Measurements from ENCODE around the gene ETS2.

DNA sequence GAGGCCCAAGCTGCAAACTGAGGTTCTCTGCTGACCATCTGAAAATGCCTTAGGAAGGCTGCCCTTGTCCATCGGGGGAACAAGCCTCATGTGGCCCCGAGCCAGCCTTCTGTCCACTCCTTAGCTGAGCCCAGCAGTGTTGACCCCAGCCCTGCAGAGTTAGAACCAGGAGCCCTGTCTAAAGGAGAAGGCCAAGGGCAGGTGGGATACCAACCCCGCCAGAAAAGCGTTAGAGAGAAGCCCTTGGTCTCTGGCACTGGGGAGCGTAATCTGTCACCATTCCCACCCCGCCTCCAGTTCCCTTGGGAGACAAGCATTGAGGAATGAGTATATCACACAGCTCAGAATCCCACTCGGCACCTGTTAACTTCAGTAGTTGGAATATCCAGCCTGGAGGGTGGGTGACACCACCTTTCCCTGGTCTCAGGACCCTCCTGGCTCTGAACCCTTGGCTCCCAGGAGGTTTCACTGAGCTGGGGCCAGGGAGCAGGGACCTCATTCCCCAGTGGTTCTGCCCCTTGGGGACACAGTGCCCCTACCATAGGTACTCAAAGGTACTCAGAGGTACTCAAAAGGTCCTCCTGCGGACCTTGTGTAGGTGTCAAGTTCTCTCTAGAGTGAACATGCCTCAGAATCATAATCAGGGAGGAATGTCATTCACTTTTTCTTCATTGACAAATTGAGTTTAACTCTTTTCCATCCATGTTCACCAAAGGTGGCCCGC lies 16.4 kb downstream of the ETS2 start:
- TF ChIP-seq, protein P1, sequence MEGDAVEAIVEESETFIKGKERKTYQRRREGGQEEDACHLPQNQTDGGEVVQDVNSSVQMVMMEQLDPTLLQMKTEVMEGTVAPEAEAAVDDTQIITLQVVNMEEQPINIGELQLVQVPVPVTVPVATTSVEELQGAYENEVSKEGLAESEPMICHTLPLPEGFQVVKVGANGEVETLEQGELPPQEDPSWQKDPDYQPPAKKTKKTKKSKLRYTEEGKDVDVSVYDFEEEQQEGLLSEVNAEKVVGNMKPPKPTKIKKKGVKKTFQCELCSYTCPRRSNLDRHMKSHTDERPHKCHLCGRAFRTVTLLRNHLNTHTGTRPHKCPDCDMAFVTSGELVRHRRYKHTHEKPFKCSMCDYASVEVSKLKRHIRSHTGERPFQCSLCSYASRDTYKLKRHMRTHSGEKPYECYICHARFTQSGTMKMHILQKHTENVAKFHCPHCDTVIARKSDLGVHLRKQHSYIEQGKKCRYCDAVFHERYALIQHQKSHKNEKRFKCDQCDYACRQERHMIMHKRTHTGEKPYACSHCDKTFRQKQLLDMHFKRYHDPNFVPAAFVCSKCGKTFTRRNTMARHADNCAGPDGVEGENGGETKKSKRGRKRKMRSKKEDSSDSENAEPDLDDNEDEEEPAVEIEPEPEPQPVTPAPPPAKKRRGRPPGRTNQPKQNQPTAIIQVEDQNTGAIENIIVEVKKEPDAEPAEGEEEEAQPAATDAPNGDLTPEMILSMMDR (IDR thresholded peaks at IDR 0.05; ENCODE audit: low read depth, low read length) = no peak
- TF ChIP-seq POLR2A (IDR thresholded peaks at IDR 0.05; ENCODE audit: extremely low read depth, insufficient read length) (no peak), MYC (IDR thresholded peaks at IDR 0.05; ENCODE audit: low read depth, low read length) (no peak), MAX (IDR thresholded peaks at IDR 0.05; ENCODE audit: low read depth, low read length) (no peak)

All from NB4 (cell line).